OCI-LY7 (cell line): ENCODE data around the gene MYOF. TPM values are rescaled to one million over a fixed set of nuclear protein-coding genes. Genes with fewer than 3 reads are reported as not detected.

Experiments used
- BruUV-seq: library from RNA; stranded (reverse); fragments of 400-500 nt; replicated peaks from 2 replicates; lab custom pipeline; 2021; lab: Mats Ljungman, UMichigan
- CTCF ChIA-PET: fragments of 300-600 bp; sonication (Branson Sonifier 250); formaldehyde crosslinking; loops from one replicate; lab custom pipeline; 2022; ENCODE audit warnings: antibody characterized with exemption; ENCODE audit not compliant: unreplicated experiment; lab: Charles Lee
- POLR2A ChIA-PET: fragments of 300-600 bp; sonication (Branson Sonifier 250); formaldehyde crosslinking; loops from one replicate; lab custom pipeline; 2022; ENCODE audit warnings: antibody characterized with exemption; lab: Charles Lee
- DNase-seq: peaks from one replicate; pipeline ENCODE4 v3.0.0-alpha.2; 2015; ENCODE audit warnings: low spot score
- H2AFZ ChIP-seq: fragments of 200-600 bp; sonication (generic), shearing (Covaris generic); 2 replicates; pipeline ENCODE4 v1.6.1; 2014; ENCODE audit warnings: mild to moderate bottlenecking, antibody characterized with exemption, low read length, moderate library complexity
- H3K27ac ChIP-seq: fragments of 200-600 bp; sonication (generic); 2 replicates; pipeline ENCODE4 v1.5.1; 2014; ENCODE audit warnings: mixed run types, low read depth, mild to moderate bottlenecking, moderate library complexity, low read length, inconsistent platforms; ENCODE audit not compliant: poor library complexity, severe bottlenecking
- H3K36me3 ChIP-seq: fragments of 200-600 bp; sonication (generic); 2 replicates; pipeline ENCODE4 v1.6.1; 2014; ENCODE audit warnings: mild to moderate bottlenecking, antibody characterized with exemption, low read length, moderate library complexity, mixed read lengths; ENCODE audit not compliant: insufficient read depth
- H3K4me1 ChIP-seq: fragments of 200-600 bp; sonication (generic); 2 replicates; pipeline ENCODE4 v1.5.1; 2014; ENCODE audit warnings: mild to moderate bottlenecking, low read length; ENCODE audit not compliant: insufficient read depth, poor library complexity, severe bottlenecking
- H3K4me2 ChIP-seq: fragments of 200-600 bp; sonication (generic); 2 replicates; pipeline ENCODE4 v1.6.1; 2014; ENCODE audit warnings: mild to moderate bottlenecking, low read length
- H3K4me3 ChIP-seq: fragments of 200-600 bp; sonication (generic); 2 replicates; pipeline ENCODE4 v1.5.1; 2014; ENCODE audit warnings: mild to moderate bottlenecking, low read depth, low read length; ENCODE audit not compliant: poor library complexity, severe bottlenecking
- H3K79me2 ChIP-seq: fragments of 200-600 bp; sonication (generic); 2 replicates; pipeline ENCODE4 v1.6.1; 2016; ENCODE audit warnings: low read depth, mild to moderate bottlenecking, low read length, moderate library complexity, mixed read lengths; ENCODE audit not compliant: insufficient read depth
- H3K9me2 ChIP-seq: fragments of 200-600 bp; sonication (generic); 2 replicates; pipeline ENCODE4 v1.6.1; 2016; ENCODE audit warnings: mild to moderate bottlenecking, low read length, mixed read lengths; ENCODE audit not compliant: insufficient read depth
- H3K9me3 ChIP-seq: fragments of 200-600 bp; sonication (generic); 2 replicates; pipeline ENCODE4 v1.6.1; 2014; ENCODE audit warnings: mild to moderate bottlenecking, mixed run types, low read length, mixed read lengths
- H4K20me1 ChIP-seq: fragments of 200-600 bp; sonication (generic); 2 replicates; pipeline ENCODE4 v1.6.1; 2014; ENCODE audit warnings: mild to moderate bottlenecking, antibody characterized with exemption, low read length, moderate library complexity, mixed read lengths; ENCODE audit not compliant: insufficient read depth
- EZH2phosphoT487 ChIP-seq: fragments of 200-600 bp; sonication (generic); IDR thresholded peaks from 2 replicates; pipeline ENCODE4 v1.6.1; 2018; ENCODE audit warnings: low read depth, borderline replicate concordance, mild to moderate bottlenecking, mixed run types, antibody characterized with exemption, low read length, moderate library complexity, mixed read lengths
- intact Hi-C: fragments of 100-400 bp; cut with micrococcal nuclease; formaldehyde crosslinking; loops from one replicate; pipeline ENCODE4 v1.10.0; 2022; ENCODE audit not compliant: unreplicated experiment
- total RNA-seq, 2 experiments: library from RNA; depleted of rRNA in 1 of 2; stranded (reverse); fragments of >200 nt in 1 of 2; shearing (Covaris generic) in 1 of 2; gene quantifications; 2 replicates each; pipeline ENCODE4 v1.2.3, GENCODE V29; 2014 to 2022
- TF ChIP-seq, protein P1 (sequence below): fragments of 200-600 bp; sonication (generic); conservative IDR thresholded peaks from 2 replicates; pipeline ENCODE4 v1.5.1; 2014; ENCODE audit warnings: mild to moderate bottlenecking, antibody characterized with exemption, low read length, moderate library complexity, mixed read lengths

MYOF gene
- total RNA-seq, 2 experiments from 2014 or later = 0.42 TPM; not detected in 1

GRCh38 chr10:93404048-93404354 lies 78.1 kb downstream of the MYOF start:
- no peaks in the 10 kb centered on the region for H3K9me2 ChIP-seq
- no peak overlapping the region for H3K27ac ChIP-seq
- DNase-seq = no peak
- no peaks in the 10 kb centered on the region for H3K4me1 ChIP-seq
- H3K4me3 ChIP-seq = no peak overlapping the region
- ChIA-PET POLR2A (no interaction called here), CTCF (no interaction called here)
- TF ChIP-seq EZH2phosphoT487 = no peak
- TF ChIP-seq, protein P1, sequence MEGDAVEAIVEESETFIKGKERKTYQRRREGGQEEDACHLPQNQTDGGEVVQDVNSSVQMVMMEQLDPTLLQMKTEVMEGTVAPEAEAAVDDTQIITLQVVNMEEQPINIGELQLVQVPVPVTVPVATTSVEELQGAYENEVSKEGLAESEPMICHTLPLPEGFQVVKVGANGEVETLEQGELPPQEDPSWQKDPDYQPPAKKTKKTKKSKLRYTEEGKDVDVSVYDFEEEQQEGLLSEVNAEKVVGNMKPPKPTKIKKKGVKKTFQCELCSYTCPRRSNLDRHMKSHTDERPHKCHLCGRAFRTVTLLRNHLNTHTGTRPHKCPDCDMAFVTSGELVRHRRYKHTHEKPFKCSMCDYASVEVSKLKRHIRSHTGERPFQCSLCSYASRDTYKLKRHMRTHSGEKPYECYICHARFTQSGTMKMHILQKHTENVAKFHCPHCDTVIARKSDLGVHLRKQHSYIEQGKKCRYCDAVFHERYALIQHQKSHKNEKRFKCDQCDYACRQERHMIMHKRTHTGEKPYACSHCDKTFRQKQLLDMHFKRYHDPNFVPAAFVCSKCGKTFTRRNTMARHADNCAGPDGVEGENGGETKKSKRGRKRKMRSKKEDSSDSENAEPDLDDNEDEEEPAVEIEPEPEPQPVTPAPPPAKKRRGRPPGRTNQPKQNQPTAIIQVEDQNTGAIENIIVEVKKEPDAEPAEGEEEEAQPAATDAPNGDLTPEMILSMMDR = no peak
- H2AFZ ChIP-seq = no peak overlapping the region
- intact Hi-C loops = no loop called here
- BruUV-seq = no TSS peak
- no peaks in the 10 kb centered on the region for H3K79me2 ChIP-seq
- H3K4me2 ChIP-seq = no peak overlapping the region
- no peaks in the 10 kb centered on the region for H4K20me1 ChIP-seq
- H3K36me3 ChIP-seq = no peaks in the 10 kb centered on the region
- no peaks in the 10 kb centered on the region for H3K9me3 ChIP-seq

DNA sequence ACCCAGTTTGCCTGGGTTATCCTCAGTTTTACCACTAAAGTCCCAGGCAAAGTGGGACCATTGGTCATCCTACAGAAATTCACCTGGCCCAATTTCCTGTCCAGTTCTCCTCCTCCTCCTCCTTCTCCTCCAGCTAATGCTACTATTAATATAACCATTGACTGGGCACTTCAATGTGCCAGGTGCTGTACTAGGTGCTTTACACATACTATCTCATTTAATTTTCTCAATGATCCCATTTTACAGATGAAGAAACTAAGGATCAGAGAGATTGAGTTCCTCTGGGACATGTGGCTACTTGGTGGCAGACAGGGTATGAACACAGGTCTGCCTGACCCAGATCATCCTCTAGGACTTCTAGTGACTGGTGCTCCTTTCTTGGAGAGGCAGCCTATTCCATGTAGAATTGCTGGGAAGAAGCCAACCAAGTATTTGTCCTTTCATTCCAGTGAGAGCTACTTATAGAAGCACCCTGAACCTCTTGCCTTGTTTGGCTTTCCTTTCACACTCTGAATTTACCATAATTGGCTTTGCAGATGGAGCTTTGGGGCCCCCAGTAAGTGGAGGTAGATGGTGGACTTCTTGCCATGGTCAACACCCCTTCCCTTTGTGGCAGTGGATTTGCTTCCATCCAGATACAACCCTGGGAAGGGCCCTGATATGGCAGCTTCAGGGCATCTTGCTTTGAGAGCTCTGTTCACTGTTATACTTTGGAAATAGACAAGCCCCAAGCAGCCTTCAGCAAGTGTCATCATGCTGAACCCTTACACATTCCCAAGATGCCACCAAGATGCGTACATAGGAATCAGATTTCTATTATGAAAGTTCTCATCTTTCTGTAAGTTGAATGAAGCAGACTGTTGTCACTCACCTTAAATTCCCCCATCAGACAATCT lies 78.7 kb downstream of the MYOF start:
- Histone ChIP-seq H3K4me2 (no peak overlapping the region), H3K4me3 (no peak overlapping the region), H2AFZ (no peak overlapping the region), H3K79me2 (no peaks in the 10 kb centered on the region), H3K9me2 (no peaks in the 10 kb centered on the region), H3K9me3 (no peaks in the 10 kb centered on the region), H3K27ac (no peak overlapping the region), H3K4me1 (no peaks in the 10 kb centered on the region), H3K36me3 (no peaks in the 10 kb centered on the region), H4K20me1 (no peaks in the 10 kb centered on the region)
- no TSS peak for BruUV-seq
- intact Hi-C loops = no loop called here
- POLR2A ChIA-PET = no interaction called here
- no peak for DNase-seq
- TF ChIP-seq, protein P1 = no peak
- TF ChIP-seq EZH2phosphoT487 = no peak
- CTCF ChIA-PET = no interaction called here

DNA sequence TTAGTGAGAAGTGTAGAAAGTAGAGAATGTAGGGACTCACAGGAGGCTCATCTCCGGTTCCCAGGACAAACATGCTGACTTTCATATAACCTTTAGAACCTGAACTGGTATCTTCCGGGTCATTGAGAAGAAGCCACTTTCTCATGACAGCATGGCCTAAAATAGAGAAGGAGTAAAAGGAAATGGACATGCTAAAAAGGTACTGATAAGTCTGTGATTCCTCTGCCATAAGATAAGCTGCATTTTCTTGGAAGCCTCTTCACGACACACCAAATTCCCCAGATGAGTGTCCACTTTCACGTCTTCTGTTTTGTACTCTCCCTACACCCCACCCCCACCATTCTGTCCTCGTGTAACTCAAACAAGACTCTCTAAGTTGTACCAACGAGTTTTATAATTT lies 79.9 kb downstream of the MYOF start:
- H3K36me3 ChIP-seq = no peaks in the 10 kb centered on the region
- H3K79me2 ChIP-seq = no peaks in the 10 kb centered on the region
- no peak overlapping the region for H3K27ac ChIP-seq
- H3K4me2 ChIP-seq = no peak overlapping the region
- POLR2A ChIA-PET = interaction anchor here (0.6 kb wide), 1 partner anchor 16 kb away, joined by 3 read pairs; no protein-coding TSS in a partner anchor
- intact Hi-C loops = no loop called here
- no peaks in the 10 kb centered on the region for H3K9me2 ChIP-seq
- CTCF ChIA-PET = no interaction called here
- no peak for TF ChIP-seq EZH2phosphoT487
- TF ChIP-seq, protein P1 = no peak
- H3K9me3 ChIP-seq = no peaks in the 10 kb centered on the region
- no peak overlapping the region for H2AFZ ChIP-seq
- no TSS peak for BruUV-seq
- no peaks in the 10 kb centered on the region for H3K4me1 ChIP-seq
- H3K4me3 ChIP-seq = no peak overlapping the region
- no peak for DNase-seq
- H4K20me1 ChIP-seq = no peaks in the 10 kb centered on the region
